HG03039 (cell line): ENCODE results near the gene OR10G7.
"Not testable (repeated sequence)": the region's sequence is repeated elsewhere in the genome, so short reads cannot be mapped to it uniquely, and the experiment has no call there.

Experiments used
- ATAC-seq: cut with Tn5 transposase; IDR thresholded peaks from one replicate; pipeline ENCODE4 v1.9.1; 2021; ENCODE audit warnings: mild to moderate bottlenecking, moderate library complexity; ENCODE audit not compliant: unreplicated experiment

Gene OR10G7

GRCh38 chr11:124043420-124043819 is 2.3 kb upstream of the OR10G7 start:
- ATAC-seq: no peak

- no peak for ATAC-seq
These were observed 1.6 kb downstream of the OR10G7 start for GRCh38 chr11:124039557-124039956.

GRCh38 chr11:124036666-124037065 is 4.5 kb downstream of the OR10G7 start:
- no peak for ATAC-seq

GRCh38 chr11:124026498-124026897 is 14.6 kb downstream of the OR10G7 start, which contains the start of gene OR10G8:
TSS of gene OR10G8 (plus strand) at chr11:124026798. CDS start at chr11:124029623, 2,825 bp downstream.
- no peak for ATAC-seq

GRCh38 chr11:124015837-124016236 is 25.3 kb downstream of the OR10G7 start:
- ATAC-seq: not testable (repeated sequence)

GRCh38 chr11:124012697-124013096 is 28.4 kb downstream of the OR10G7 start, which contains the start of gene OR10G4:
TSS of gene OR10G4 (plus strand) at chr11:124012997. CDS start at chr11:124015575, 2,578 bp downstream.
- no peak for ATAC-seq

GRCh38 chr11:123995119-123995518 is 46.0 kb downstream of the OR10G7 start, which contains the start of gene OR10G6:
TSS of gene OR10G6 (minus strand) at chr11:123995161. CDS start at chr11:123995161, 0 bp downstream.
- ATAC-seq: no peak
